GM23338 (cell line): Measurements from ENCODE around the gene C4A. TPM values are rescaled to one million over a fixed set of nuclear protein-coding genes. Genes with fewer than 3 reads are reported as not detected.
A peak's percentile ranks its signal among the peaks of the same experiment; 100 is the strongest.

Experiments used
- ATAC-seq: fragments of 200-7000 bp; cut with Tn5 transposase; 3 replicates; pipeline ENCODE4 v1.9.1; 2020
- DNase-seq: peaks from one replicate; pipeline ENCODE4 v3.0.0-alpha.2; 2015; ENCODE audit warnings: low spot score
- H2AFZ ChIP-seq: fragments of 200-600 bp; sonication (generic); 2 replicates; pipeline ENCODE4 v1.8.0; 2016; ENCODE audit warnings: antibody characterized with exemption, mild to moderate bottlenecking, moderate library complexity
- H3F3A ChIP-seq: fragments of 200-600 bp; sonication (generic); replicated peaks from 2 replicates; pipeline ENCODE4 v1.8.0; 2017; ENCODE audit warnings: antibody characterized with exemption, mixed run types, low read depth
- H3K27ac ChIP-seq: fragments of 200-600 bp; sonication (generic); 2 replicates; pipeline ENCODE4 v1.6.1; 2016; ENCODE audit warnings: low read depth
- H3K27me3 ChIP-seq: fragments of 200-600 bp; sonication (generic); 2 replicates; pipeline ENCODE4 v1.8.0; 2016; ENCODE audit warnings: mild to moderate bottlenecking, mixed run types, moderate library complexity; ENCODE audit not compliant: insufficient read depth
- H3K36me3 ChIP-seq: fragments of 200-600 bp; sonication (generic); 2 replicates; pipeline ENCODE4 v1.8.0; 2016; ENCODE audit warnings: mild to moderate bottlenecking; ENCODE audit not compliant: insufficient read depth
- H3K4me1 ChIP-seq: fragments of 200-600 bp; sonication (generic); 2 replicates; pipeline ENCODE4 v1.8.0; 2016; ENCODE audit warnings: mild to moderate bottlenecking, moderate library complexity; ENCODE audit not compliant: insufficient read depth
- H3K4me2 ChIP-seq: fragments of 200-600 bp; sonication (generic); 2 replicates; pipeline ENCODE4 v1.7.1; 2017; ENCODE audit warnings: mixed run types
- H3K4me3 ChIP-seq: fragments of 200-600 bp; sonication (generic); 2 replicates; pipeline ENCODE4 v1.6.1; 2016; ENCODE audit warnings: mixed run types
- H3K79me2 ChIP-seq: fragments of 200-600 bp; sonication (generic); replicated peaks from 2 replicates; pipeline ENCODE4 v1.8.0; 2017; ENCODE audit warnings: mild to moderate bottlenecking; ENCODE audit not compliant: insufficient read depth
- H3K9me2 ChIP-seq: fragments of 200-600 bp; sonication (generic); 2 replicates; pipeline ENCODE4 v1.8.0; 2017; ENCODE audit not compliant: insufficient read depth
- H4K20me1 ChIP-seq: fragments of 200-600 bp; sonication (generic); replicated peaks from 2 replicates; pipeline ENCODE4 v1.8.0; 2017; ENCODE audit warnings: mild to moderate bottlenecking; ENCODE audit not compliant: insufficient read depth
- H3K27ac Mint-ChIP-seq: 2 replicates; pipeline ENCODE4 v1.8.0; 2020; ENCODE audit warnings: inconsistent platforms, mild to moderate bottlenecking, moderate library complexity, mixed read lengths
- H3K27me3 Mint-ChIP-seq: 3 replicates; pipeline ENCODE4 v1.8.0; 2022; ENCODE audit warnings: low read depth, mild to moderate bottlenecking, moderate library complexity, mixed read lengths, inconsistent platforms; ENCODE audit not compliant: insufficient read depth, poor library complexity
- H3K36me3 Mint-ChIP-seq: 3 replicates; pipeline ENCODE4 v1.8.0; 2021; ENCODE audit warnings: low read depth, mild to moderate bottlenecking, inconsistent platforms, moderate library complexity, mixed read lengths
- H3K4me1 Mint-ChIP-seq: 3 replicates; pipeline ENCODE4 v1.8.0; 2020; ENCODE audit warnings: mild to moderate bottlenecking, inconsistent platforms, mixed read lengths
- H3K4me3 Mint-ChIP-seq: 3 replicates; pipeline ENCODE4 v1.8.0; 2021; ENCODE audit warnings: moderate library complexity, mild to moderate bottlenecking, inconsistent platforms, mixed read lengths
- H3K9me3 Mint-ChIP-seq: 3 replicates; pipeline ENCODE4 v1.8.0; 2020; ENCODE audit warnings: moderate library complexity, mild to moderate bottlenecking, inconsistent platforms, mixed read lengths
- CREB1 ChIP-seq: fragments of 250-450 bp; sonication (Bioruptor Pico); IDR thresholded peaks from 2 replicates; pipeline ENCODE4 v1.5.0; 2020; ENCODE audit warnings: low read depth, mild to moderate bottlenecking, moderate library complexity
- EZH2 ChIP-seq: fragments of 200-600 bp; sonication (generic); IDR thresholded peaks from one replicate; pipeline ENCODE4 v1.8.0; 2017; ENCODE audit warnings: antibody characterized with exemption, mild to moderate bottlenecking, low read depth; ENCODE audit not compliant: unreplicated experiment
- EZH2phosphoT487 ChIP-seq: fragments of 200-600 bp; sonication (generic); IDR thresholded peaks from one replicate; pipeline ENCODE4 v1.8.1; 2018; ENCODE audit warnings: antibody characterized with exemption; ENCODE audit not compliant: unreplicated experiment
- NANOG ChIP-seq: IDR thresholded peaks from 2 replicates; pipeline ENCODE4 v1.6.1; 2016; ENCODE audit warnings: antibody characterized with exemption, borderline replicate concordance
- POLR2AphosphoS5 ChIP-seq: IDR thresholded peaks from 2 replicates; pipeline ENCODE4 v1.6.1; 2016; ENCODE audit warnings: antibody characterized with exemption, low read depth
- ZNF114 ChIP-seq: fragments of 250-450 bp; sonication (Bioruptor Pico); IDR thresholded peaks from 2 replicates; pipeline ENCODE4 v1.5.0; 2020; ENCODE audit warnings: mild to moderate bottlenecking, moderate library complexity
- polyA plus RNA-seq: library from polyadenylated mRNA; unstranded; fragments of >200 nt; fragmentation: Nextera tagmentation; extraction: Ambion mirVana; gene quantifications from 2 replicates; pipeline ENCODE4 v1.2.1, GENCODE V29; 2016
- total RNA-seq: library from RNA; depleted of rRNA; stranded (reverse); fragments of >200 nt; shearing (Covaris generic); gene quantifications from 2 replicates; pipeline ENCODE4 v1.2.3, GENCODE V29; 2014
- TF ChIP-seq, protein P1 (sequence below): IDR thresholded peaks from 2 replicates; pipeline ENCODE4 v1.6.1; 2016; ENCODE audit warnings: antibody characterized with exemption
- TF ChIP-seq, protein P2 (sequence below): IDR thresholded peaks from one replicate; pipeline ENCODE4 v1.6.1; 2018; ENCODE audit warnings: antibody characterized with exemption; ENCODE audit not compliant: unreplicated experiment
- TF ChIP-seq, protein P3 (sequence below), 2 experiments: fragments of 200-600 bp in 1 of 2; sonication (generic) in 1 of 2; conservative IDR thresholded peaks; 2 replicates each; pipeline versions ENCODE4 v1.5.1 to v1.6.1; 2016 to 2017; ENCODE audit warnings: antibody characterized with exemption in 2 of 2, low read depth in 2 of 2, mild to moderate bottlenecking in 2 of 2, moderate library complexity in 1 of 2

C4A gene
- total and polyA plus RNA-seq, 2 experiments from 2014 or later = 0.48 to 0.97 TPM

DNA sequence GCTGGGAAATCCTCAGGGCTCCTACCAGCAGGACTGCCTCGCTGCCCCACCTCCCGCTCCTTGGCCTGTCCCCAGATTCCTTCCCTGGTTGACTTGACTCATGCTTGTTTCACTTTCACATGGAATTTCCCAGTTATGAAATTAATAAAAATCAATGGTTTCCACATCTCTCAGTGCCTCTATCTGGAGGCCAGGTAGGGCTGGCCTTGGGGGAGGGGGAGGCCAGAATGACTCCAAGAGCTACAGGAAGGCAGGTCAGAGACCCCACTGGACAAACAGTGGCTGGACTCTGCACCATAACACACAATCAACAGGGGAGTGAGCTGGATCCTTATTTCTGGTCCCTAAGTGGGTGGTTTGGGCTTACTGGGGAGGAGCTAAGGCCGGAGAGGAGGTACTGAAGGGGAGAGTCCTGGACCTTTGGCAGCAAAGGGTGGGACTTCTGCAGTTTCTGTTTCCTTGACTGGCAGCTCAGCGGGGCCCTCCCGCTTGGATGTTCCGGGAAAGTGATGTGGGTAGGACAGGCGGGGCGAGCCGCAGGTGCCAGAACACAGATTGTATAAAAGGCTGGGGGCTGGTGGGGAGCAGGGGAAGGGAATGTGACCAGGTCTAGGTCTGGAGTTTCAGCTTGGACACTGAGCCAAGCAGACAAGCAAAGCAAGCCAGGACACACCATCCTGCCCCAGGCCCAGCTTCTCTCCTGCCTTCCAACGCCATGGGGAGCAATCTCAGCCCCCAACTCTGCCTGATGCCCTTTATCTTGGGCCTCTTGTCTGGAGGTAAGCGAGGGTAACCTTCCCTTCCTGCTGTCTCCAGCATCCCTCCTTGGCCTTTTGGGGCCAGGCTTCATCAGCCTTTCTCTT is 36.1 kb upstream of the C4A start, which contains the start of gene CFB:
Gene CFB (plus strand): TSS at position 589 of the 863 bp plus-strand sequence. CDS start 127 bp downstream, at position 716.
- Histone ChIP-seq H3K36me3 (no peaks in the 10 kb centered on the region), H3F3A (no peaks in the 10 kb centered on the region), H3K4me2 (no peak within 1 kb of the TSS), H3K27me3 (no peaks in the 10 kb centered on the region), H3K27ac (no peak within 1 kb of the TSS), H4K20me1 (no peaks in the 10 kb centered on the region), H2AFZ (no peak within 1 kb of the TSS), H3K9me2 (no peaks in the 10 kb centered on the region), H3K4me3 (no peak within 1 kb of the TSS), H3K4me1 (no peaks in the 10 kb centered on the region), H3K79me2 (no peaks in the 10 kb centered on the region)
- Mint-ChIP-seq H3K4me3 (no peak within 1 kb of the TSS; the same call in 2 of the 3 replicates), H3K9me3 (peaks cover 3% of the 10 kb centered on the region; the same call in 1 of the 3 replicates), H3K36me3 (no peaks in the 10 kb centered on the region; the same call in 2 of the 3 replicates), H3K4me1 (peaks cover under 1% of the 10 kb centered on the region), H3K27me3 (peaks cover 26% of the 10 kb centered on the region), H3K27ac (no peak within 1 kb of the TSS)
- TF ChIP-seq CREB1 (CRISPR knock-in tag) (no peak), EZH2phosphoT487 (no peak), ZNF114 (CRISPR knock-in tag) (no peak)
- TF ChIP-seq, protein P1, sequence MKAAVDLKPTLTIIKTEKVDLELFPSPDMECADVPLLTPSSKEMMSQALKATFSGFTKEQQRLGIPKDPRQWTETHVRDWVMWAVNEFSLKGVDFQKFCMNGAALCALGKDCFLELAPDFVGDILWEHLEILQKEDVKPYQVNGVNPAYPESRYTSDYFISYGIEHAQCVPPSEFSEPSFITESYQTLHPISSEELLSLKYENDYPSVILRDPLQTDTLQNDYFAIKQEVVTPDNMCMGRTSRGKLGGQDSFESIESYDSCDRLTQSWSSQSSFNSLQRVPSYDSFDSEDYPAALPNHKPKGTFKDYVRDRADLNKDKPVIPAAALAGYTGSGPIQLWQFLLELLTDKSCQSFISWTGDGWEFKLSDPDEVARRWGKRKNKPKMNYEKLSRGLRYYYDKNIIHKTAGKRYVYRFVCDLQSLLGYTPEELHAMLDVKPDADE = no peak
- DNase-seq (peak; percentile 46), ATAC-seq (peak; percentile 78)

DNA sequence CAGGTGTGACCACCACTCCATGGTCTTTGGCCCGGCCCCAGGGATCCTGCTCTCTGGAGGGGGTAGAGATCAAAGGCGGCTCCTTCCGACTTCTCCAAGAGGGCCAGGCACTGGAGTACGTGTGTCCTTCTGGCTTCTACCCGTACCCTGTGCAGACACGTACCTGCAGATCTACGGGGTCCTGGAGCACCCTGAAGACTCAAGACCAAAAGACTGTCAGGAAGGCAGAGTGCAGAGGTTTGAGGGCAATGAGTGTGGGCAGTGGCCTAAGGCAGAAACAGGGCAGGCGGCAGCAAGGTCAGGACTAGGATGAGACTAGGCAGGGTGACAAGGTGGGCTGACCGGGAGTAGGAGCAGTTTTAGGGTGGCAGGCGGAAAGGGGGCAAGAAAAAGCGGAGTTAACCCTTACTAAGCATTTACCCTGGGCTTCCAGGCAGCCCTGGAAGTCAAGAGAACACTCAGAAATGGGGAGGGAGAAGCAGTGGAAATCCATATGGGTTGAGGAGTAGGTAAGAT is 35.4 kb upstream of the C4A start:
- H3K27ac ChIP-seq = no peak overlapping the region
- peaks cover 26% of the 10 kb centered on the region for H3K27me3 Mint-ChIP-seq
- no peak overlapping the region for H3K27ac Mint-ChIP-seq
- no peaks in the 10 kb centered on the region for H3K4me1 ChIP-seq
- H3K4me2 ChIP-seq = no peak overlapping the region
- H4K20me1 ChIP-seq = no peaks in the 10 kb centered on the region
- H3F3A ChIP-seq = no peaks in the 10 kb centered on the region
- H3K4me3 ChIP-seq = no peak overlapping the region
- no peak overlapping the region; the same call in 2 of the 3 replicates for H3K4me3 Mint-ChIP-seq
- no peaks in the 10 kb centered on the region for H3K9me2 ChIP-seq
- no peak overlapping the region for H2AFZ ChIP-seq
- ATAC-seq (no peak), DNase-seq (no peak)
- H3K27me3 ChIP-seq = no peaks in the 10 kb centered on the region
- H3K9me3 Mint-ChIP-seq = peaks cover 3% of the 10 kb centered on the region; the same call in 1 of the 3 replicates
- no peaks in the 10 kb centered on the region for H3K36me3 ChIP-seq
- no peaks in the 10 kb centered on the region; the same call in 1 of the 3 replicates for H3K4me1 Mint-ChIP-seq
- peaks cover 3% of the 10 kb centered on the region for H3K36me3 Mint-ChIP-seq
- no peaks in the 10 kb centered on the region for H3K79me2 ChIP-seq
- TF ChIP-seq POLR2AphosphoS5 (no peak), ZNF114 (CRISPR knock-in tag) (no peak), NANOG (no peak), CREB1 (CRISPR knock-in tag) (no peak), EZH2 (no peak)
- TF ChIP-seq, protein P2, sequence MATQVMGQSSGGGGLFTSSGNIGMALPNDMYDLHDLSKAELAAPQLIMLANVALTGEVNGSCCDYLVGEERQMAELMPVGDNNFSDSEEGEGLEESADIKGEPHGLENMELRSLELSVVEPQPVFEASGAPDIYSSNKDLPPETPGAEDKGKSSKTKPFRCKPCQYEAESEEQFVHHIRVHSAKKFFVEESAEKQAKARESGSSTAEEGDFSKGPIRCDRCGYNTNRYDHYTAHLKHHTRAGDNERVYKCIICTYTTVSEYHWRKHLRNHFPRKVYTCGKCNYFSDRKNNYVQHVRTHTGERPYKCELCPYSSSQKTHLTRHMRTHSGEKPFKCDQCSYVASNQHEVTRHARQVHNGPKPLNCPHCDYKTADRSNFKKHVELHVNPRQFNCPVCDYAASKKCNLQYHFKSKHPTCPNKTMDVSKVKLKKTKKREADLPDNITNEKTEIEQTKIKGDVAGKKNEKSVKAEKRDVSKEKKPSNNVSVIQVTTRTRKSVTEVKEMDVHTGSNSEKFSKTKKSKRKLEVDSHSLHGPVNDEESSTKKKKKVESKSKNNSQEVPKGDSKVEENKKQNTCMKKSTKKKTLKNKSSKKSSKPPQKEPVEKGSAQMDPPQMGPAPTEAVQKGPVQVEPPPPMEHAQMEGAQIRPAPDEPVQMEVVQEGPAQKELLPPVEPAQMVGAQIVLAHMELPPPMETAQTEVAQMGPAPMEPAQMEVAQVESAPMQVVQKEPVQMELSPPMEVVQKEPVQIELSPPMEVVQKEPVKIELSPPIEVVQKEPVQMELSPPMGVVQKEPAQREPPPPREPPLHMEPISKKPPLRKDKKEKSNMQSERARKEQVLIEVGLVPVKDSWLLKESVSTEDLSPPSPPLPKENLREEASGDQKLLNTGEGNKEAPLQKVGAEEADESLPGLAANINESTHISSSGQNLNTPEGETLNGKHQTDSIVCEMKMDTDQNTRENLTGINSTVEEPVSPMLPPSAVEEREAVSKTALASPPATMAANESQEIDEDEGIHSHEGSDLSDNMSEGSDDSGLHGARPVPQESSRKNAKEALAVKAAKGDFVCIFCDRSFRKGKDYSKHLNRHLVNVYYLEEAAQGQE = no peak
- TF ChIP-seq, protein P1 = no peak
- TF ChIP-seq, protein P3, sequence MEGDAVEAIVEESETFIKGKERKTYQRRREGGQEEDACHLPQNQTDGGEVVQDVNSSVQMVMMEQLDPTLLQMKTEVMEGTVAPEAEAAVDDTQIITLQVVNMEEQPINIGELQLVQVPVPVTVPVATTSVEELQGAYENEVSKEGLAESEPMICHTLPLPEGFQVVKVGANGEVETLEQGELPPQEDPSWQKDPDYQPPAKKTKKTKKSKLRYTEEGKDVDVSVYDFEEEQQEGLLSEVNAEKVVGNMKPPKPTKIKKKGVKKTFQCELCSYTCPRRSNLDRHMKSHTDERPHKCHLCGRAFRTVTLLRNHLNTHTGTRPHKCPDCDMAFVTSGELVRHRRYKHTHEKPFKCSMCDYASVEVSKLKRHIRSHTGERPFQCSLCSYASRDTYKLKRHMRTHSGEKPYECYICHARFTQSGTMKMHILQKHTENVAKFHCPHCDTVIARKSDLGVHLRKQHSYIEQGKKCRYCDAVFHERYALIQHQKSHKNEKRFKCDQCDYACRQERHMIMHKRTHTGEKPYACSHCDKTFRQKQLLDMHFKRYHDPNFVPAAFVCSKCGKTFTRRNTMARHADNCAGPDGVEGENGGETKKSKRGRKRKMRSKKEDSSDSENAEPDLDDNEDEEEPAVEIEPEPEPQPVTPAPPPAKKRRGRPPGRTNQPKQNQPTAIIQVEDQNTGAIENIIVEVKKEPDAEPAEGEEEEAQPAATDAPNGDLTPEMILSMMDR (conservative IDR thresholded peaks at IDR 0.05; ENCODE audit: low read depth in 2 of 2) = no peak
